AG08395 (cell line): ENCODE data around the gene ABHD8.

Experiments
- DNase-seq: peaks from one replicate; pipeline ENCODE4 v3.0.0; 2012; ENCODE audit warnings: mixed read lengths, low spot score

The ABHD8 gene

GRCh38 chr19:17303167-17303939, at the start of gene ABHD8:
Gene ABHD8, minus strand, starts transcription at chr19:17303425. Its CDS starts 1,809 bp downstream, at chr19:17301616.
- DNase-seq: peak; percentile 98

GRCh38 chr19:17352608-17353280, 49.5 kb upstream of the ABHD8 start:
- DNase-seq: no peak

- no peak for DNase-seq
These were observed 48.7 kb upstream of the ABHD8 start for GRCh38 chr19:17351815-17352435.

GRCh38 chr19:17348700-17349099, 45.5 kb upstream of the ABHD8 start:
- DNase-seq: peak; percentile 42

GRCh38 chr19:17347877-17348276, 44.7 kb upstream of the ABHD8 start:
- no peak for DNase-seq

- no peak for DNase-seq
These were observed 44.1 kb upstream of the ABHD8 start for GRCh38 chr19:17347361-17347760.

GRCh38 chr19:17346109-17346671, 43.0 kb upstream of the ABHD8 start:
- peak; percentile 83 for DNase-seq

- DNase-seq: no peak
These were observed 38.6 kb upstream of the ABHD8 start for GRCh38 chr19:17341845-17342244.

- no peak for DNase-seq
These were observed 38.2 kb upstream of the ABHD8 start for GRCh38 chr19:17341386-17341785.

- DNase-seq: no peak
These were observed 37.7 kb upstream of the ABHD8 start for GRCh38 chr19:17340871-17341357.

GRCh38 chr19:17340302-17340870, 37.2 kb upstream of the ABHD8 start:
- no peak for DNase-seq

GRCh38 chr19:17339088-17339741, 36.0 kb upstream of the ABHD8 start:
- no peak for DNase-seq

GRCh38 chr19:17338433-17339078, 35.3 kb upstream of the ABHD8 start:
- DNase-seq: no peak

GRCh38 chr19:17337675-17338432, 34.6 kb upstream of the ABHD8 start:
- DNase-seq: no peak

- DNase-seq: peak; percentile 98
These were observed 33.8 kb upstream of the ABHD8 start, which contains the start of gene GTPBP3 for GRCh38 chr19:17336872-17337674. Gene GTPBP3, plus strand, starts transcription at chr19:17337553. Its CDS starts 59 bp downstream, at chr19:17337612.

GRCh38 chr19:17335575-17335974, 32.4 kb upstream of the ABHD8 start:
- DNase-seq: no peak

GRCh38 chr19:17334414-17335409, 31.5 kb upstream of the ABHD8 start, which contains the start of gene ANO8:
Gene ANO8, minus strand, starts transcription at chr19:17334855. Its CDS starts 185 bp downstream, at chr19:17334670.
- DNase-seq: peak; percentile 96
